Measurements from ENCODE around the gene CCDC74A.
"Not testable (repeated sequence)": the region's sequence is repeated elsewhere in the genome, so short reads cannot be mapped to it uniquely, and the experiment has no call there.

CCDC74A gene

GRCh38 chr2:131527131-131528001 is at the start of gene CCDC74A:
CCDC74A (plus strand) TSS chr2:131527888; CDS start chr2:131527971, 83 bp downstream.
- peak within 1 kb of the TSS; percentile 24 for H3K4me3 ChIP-seq (ENCODE audit: low read depth, low read length)

- not testable (repeated sequence) for H3K4me3 ChIP-seq (ENCODE audit: low read depth, low read length)
These were observed 49.4 kb upstream of the CCDC74A start for GRCh38 chr2:131478074-131478849.

- H3K4me3 ChIP-seq (ENCODE audit: low read depth, low read length): not testable (repeated sequence)
These were observed 48.7 kb upstream of the CCDC74A start for GRCh38 chr2:131478850-131479461.

GRCh38 chr2:131480351-131480750 is 47.3 kb upstream of the CCDC74A start:
- H3K4me3 ChIP-seq (ENCODE audit: low read depth, low read length): not testable (repeated sequence)

- not testable (repeated sequence) for H3K4me3 ChIP-seq (ENCODE audit: low read depth, low read length)
These were observed 45.1 kb upstream of the CCDC74A start for GRCh38 chr2:131482506-131483155.

GRCh38 chr2:131483981-131484820 is 43.5 kb upstream of the CCDC74A start:
- not testable (repeated sequence) for H3K4me3 ChIP-seq (ENCODE audit: low read depth, low read length)

- H3K4me3 ChIP-seq (ENCODE audit: low read depth, low read length): not testable (repeated sequence)
These were observed 42.7 kb upstream of the CCDC74A start for GRCh38 chr2:131484906-131485460.

GRCh38 chr2:131486201-131486902 is 41.3 kb upstream of the CCDC74A start:
- H3K4me3 ChIP-seq (ENCODE audit: low read depth, low read length): not testable (repeated sequence)

- H3K4me3 ChIP-seq (ENCODE audit: low read depth, low read length): no peak overlapping the region
These were observed 39.1 kb upstream of the CCDC74A start for GRCh38 chr2:131488306-131489205.

- H3K4me3 ChIP-seq (ENCODE audit: low read depth, low read length): peak overlapping the region; percentile 17
These were observed 36.8 kb upstream of the CCDC74A start for GRCh38 chr2:131490616-131491468.

GRCh38 chr2:131491469-131491836 is 36.2 kb upstream of the CCDC74A start:
- H3K4me3 ChIP-seq (ENCODE audit: low read depth, low read length): peak overlapping the region; percentile 17

- peak within 1 kb of the TSS; percentile 85 for H3K4me3 ChIP-seq (ENCODE audit: low read depth, low read length)
These were observed 35.7 kb upstream of the CCDC74A start, which contains the start of gene MZT2A for GRCh38 chr2:131492015-131492417. MZT2A (minus strand) TSS chr2:131492397; CDS start chr2:131492376, 21 bp downstream.

GRCh38 chr2:131492418-131493198 is 35.1 kb upstream of the CCDC74A start:
- peak overlapping the region; percentile 85 for H3K4me3 ChIP-seq (ENCODE audit: low read depth, low read length)

- H3K4me3 ChIP-seq (ENCODE audit: low read depth, low read length): peak overlapping the region; percentile 85
These were observed 34.3 kb upstream of the CCDC74A start for GRCh38 chr2:131493199-131493968.

- not testable (repeated sequence) for H3K4me3 ChIP-seq (ENCODE audit: low read depth, low read length)
These were observed 32.2 kb upstream of the CCDC74A start for GRCh38 chr2:131495506-131495905.

Measured in iPS-11a (cell line).